Ammon's horn (tissue), 1 donor: ENCODE measurements around the gene ZNF334.

Experiments used
- DNase-seq: peaks from one replicate; pipeline ENCODE4 v3.0.0-alpha.2; 2016; ENCODE audit warnings: low spot score

Gene ZNF334

DNA sequence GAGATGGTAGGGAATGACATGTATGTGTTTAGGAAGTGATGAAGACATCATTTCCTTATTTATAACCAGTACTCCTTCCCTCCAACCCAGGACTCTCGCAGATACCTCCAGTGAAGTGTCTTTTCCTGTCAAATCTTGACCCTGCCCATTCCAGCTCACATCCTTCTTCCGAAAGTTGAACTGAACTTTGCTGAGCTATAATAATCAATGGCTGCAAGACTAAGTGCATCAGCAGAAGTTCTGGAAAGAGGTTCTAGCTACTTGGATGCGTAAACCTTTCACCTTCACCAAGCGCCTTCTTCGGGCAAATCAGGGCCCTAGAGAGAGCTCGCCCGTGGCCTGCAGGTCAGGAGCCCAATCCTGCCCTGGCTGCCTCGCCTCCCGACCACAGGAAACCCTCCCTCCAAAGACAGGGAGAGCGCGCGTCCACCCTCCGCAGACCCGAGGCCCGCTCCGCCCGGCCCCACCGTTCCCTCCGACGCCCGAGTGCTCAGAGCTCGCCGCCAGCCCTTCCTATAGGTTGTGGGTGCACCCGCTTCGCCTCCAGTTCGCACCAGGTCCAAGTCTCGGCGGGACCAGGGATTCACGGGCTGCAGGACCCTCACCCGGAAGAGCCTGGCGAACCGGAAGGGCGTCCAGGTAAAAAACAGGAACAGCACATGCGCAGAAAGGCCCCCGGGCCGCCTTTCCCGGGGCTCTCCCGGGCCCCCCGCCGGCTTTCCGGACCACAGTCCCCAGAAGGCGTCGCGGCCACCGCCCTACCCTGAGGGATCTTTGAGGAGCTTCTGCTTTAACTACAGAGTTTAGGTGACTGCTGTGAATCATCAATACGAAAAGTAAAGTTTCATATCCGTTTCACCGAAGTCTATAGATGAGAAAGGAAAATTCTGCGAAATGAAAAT lies at the start of gene ZNF334:
Gene ZNF334 (minus strand): TSS at position 617 of the 902 bp plus-strand sequence. CDS start 1,457 bp downstream, outside the sequence.
- peak; percentile 72 for DNase-seq

DNA sequence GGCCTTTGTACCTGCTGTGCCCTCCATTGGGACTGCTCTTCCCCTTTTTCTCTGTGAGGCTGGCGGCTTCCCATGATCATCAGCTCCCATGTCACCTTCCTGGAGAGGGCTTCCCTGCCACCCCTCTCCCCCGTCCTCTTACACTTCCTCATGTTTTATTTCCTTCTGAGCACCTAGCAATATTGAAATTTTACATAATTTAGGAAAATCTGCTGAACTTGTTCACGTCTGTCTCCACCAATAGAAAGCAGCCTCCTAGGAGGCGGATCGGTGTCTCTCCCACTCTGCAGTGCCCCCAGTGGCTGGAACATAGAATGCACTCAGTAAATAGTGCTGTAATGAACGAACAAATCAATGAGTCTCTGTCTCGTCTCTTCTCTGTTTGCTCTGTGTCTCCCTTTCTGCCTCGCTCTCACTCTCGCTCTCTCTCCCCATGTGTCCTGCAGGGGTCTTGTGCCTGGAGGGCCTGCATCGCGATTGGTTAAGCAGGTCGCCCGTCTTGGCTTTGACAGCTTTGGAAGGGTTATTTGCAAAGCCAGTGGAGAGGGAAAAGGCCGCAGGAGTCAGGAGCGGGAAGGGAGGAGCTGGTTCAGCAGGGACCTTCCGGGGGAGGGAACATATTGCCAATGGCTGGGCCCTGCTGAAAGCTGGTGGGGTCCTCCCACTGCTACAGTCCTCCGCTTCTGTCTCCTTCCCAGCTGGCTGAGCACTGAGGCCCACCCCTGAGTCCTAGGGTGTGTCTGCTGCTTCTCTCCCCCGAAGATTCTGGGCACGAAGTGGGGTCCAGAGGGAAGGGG lies 49.2 kb upstream of the ZNF334 start:
- peak; percentile 91 for DNase-seq

DNA sequence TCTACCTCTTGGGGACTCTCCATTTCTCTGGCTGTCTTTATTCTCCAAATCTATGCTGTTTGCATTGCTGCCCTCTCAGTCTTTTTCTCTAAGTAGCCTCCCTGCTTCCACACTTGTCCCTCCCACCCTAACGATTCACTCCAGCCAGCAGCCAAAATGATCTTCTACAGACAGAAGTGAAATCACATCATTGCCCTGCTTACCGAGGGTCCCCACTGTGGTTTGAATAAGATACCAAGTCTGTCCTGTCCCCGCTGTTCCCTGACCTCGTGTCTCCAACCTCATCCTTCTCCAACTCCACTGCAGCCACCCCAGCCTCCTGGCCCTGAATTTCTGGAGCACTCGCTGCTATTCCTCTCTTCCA lies 48.6 kb upstream of the ZNF334 start:
- DNase-seq = no peak

GRCh38 chr20:46559685-46560440 lies 46.5 kb upstream of the ZNF334 start:
- peak; percentile 73 for DNase-seq

GRCh38 chr20:46559001-46559400 lies 45.6 kb upstream of the ZNF334 start:
- no peak for DNase-seq

DNA sequence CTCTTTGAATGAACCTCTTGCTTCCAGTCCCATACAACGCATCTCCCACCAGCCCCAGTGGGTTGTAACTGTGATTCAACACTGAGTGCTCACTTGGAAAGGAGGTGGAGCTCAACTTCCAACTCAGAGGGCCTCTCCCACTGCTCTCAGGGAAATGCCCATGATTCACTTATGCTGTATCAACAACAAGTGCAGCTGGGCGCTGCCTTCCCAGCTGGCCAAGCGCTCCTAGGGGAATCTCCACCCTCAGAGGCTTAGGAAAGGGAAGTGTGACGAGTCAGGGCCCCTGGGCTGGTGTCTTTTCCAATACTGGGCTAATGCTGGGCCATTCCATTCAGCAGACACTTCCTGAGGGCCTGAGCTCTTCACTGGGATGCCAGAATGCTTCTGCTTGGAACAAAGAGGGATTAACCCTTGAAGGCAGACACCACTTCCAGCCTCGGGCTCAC lies 45.2 kb upstream of the ZNF334 start:
- peak; percentile 45 for DNase-seq

DNA sequence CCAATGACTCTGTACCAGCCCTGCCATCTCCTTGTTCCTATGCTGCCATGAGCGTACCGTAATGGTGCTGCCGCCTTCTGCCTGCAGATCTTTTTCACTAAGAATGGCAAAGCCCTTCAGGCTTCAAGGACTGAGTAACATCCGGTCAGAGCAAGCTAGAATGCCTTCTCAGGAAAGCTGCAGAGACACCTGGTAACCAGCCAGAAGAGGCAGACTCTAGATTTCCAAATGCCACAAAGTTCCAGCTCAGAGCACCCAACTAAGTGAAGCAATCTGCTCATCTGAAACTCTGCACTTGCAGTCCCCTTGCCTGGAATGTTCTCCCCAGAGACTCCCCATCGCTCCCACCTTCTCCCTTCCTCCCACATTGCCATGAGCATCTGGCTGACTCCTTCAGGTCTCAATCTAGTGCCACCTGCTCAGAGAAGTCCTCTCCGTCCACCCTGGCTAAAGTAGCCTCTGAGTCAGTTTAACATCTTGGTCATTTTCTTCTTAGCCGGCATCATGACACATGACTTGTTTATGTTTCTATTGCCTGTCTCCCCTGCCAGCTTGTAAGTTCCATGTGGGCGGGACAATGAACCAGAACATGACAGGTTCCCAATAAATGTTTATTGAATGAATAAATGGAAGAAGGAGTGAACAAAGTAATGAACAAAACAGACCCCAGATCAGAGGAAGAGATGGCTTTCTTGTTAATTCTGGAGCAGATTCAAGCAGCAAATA lies 44.0 kb upstream of the ZNF334 start:
- DNase-seq = no peak

- DNase-seq = no peak
Observed at GRCh38 chr20:46555370-46555956, 42.1 kb upstream of the ZNF334 start.

GRCh38 chr20:46554828-46555227 lies 41.5 kb upstream of the ZNF334 start:
- no peak for DNase-seq

GRCh38 chr20:46553926-46554325 lies 40.6 kb upstream of the ZNF334 start:
- no peak for DNase-seq

DNA sequence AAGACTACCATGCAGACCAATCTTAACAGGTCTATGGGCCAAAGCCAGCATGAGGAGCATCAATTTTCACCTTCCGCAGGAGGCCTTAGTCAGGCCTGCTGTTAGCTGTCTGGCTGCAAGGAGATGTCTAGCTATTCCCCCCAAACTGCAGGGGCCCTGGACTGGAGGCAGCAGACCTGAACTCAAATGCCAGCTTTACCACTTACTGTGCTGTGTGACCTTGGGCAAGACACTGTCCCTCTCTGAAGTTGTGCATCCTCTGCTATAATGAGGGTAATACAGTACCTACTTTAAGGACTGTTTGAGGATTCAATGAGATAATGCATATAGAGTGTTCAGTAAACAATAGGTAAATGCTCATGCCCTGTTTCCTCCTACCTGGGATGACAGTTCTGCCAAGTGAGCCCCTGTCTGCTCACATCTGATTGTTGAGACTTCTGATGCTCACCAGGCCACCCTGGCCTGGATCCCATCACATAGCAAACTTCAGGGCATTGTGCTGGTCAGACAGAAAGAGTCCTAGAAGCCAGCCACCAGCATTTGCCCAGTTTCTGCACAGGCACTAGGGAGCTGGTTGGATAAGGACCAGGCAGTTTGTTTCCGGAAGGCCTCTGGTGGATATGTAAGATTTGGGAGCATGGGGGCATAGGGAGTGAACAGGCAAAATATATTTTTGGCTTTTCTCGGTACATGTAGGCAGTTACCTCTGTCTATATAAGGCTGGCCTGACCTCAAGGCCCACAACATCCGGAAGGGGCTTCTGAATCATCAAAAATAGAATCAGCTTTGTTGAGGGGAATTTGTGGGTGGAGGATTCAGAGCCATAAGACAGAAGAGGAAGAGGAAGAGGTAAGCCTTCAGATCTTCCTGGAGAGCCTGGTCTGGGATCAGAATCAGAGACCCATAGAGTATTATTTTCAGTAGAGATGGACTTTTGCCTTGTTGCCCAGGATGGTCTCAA lies 39.4 kb upstream of the ZNF334 start:
- no peak for DNase-seq

- no peak for DNase-seq
Observed at GRCh38 chr20:46551522-46552381, 38.4 kb upstream of the ZNF334 start.

DNA sequence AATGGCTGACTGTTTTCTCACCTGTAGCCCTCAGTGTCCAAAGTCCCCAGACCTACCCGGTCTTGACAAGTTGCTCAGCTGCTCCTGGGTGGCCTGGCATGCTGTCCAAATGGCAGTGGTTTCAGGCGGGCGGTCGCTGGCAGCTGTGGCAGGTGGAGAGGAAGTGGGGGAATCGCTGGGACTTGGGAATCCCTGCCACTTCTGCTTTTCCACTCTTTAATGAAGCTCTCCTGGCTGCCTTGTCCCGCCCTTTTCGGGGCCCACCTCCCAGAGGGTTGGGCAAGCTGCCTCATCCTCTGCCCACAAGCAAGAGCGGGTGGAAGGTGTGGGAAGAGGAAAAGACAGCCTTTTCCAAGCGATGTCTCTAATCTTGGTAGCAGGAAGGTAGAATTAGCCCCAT lies 37.1 kb upstream of the ZNF334 start, which contains the start of gene OCSTAMP:
Gene OCSTAMP (minus strand): TSS at position 194 of the 400 bp plus-strand sequence. CDS start 94 bp downstream, at position 100.
- no peak for DNase-seq

DNA sequence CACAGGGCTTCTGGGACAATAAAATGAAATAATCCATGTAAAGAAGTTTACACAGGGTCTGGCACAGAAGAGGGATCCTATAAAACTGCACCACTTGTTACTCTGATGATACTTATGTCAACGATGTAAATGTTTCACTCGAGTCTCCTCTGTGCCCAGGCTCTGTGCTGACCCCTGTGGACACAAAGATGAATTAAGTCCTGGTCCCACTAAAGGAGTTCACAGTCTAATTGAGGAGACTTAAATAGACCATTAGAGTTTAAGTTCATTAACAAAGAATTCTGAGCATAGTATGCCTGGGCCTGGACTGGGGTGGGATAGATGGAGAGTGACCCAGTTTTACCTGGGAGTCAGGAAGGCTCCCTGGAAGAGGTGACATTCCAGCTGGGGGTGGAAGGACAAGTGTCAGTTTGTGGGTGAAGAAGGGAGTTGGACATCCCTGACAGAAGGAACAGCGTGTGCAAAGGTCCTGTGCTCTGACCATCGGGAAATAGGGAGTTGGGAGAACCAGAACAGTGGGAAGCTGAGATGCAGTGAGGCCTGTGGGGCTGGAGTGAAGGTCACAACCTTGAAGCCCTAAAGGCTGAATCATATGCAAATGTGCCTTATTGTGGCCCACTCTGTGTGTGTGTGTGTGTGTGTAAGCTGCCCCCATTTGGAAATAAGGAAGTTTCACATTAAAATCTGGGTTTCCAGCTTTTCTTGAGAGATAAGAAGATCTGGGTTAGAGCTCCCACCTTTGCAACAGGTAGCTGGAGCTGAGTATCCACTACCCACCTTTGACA lies 36.0 kb upstream of the ZNF334 start:
- DNase-seq = no peak

DNA sequence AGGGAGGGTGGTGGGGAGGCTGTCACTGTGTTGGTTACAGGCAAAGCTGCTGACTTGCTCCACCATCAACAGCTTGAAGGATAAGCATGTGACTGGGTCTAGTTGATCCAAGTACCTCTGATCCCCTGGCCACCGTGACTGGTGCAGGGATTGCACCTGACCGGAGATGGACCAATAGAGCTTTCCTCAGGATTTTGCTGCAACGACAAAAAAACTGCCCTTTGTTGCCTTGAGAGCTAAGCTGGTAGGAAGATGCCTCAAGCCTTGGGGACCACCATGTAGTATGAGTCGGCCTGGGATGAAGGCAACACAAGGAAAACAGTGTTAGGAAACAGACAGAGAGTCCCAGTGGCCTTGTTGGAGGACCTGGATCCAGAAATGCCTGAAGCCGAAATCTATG lies 35.3 kb upstream of the ZNF334 start:
- no peak for DNase-seq

DNA sequence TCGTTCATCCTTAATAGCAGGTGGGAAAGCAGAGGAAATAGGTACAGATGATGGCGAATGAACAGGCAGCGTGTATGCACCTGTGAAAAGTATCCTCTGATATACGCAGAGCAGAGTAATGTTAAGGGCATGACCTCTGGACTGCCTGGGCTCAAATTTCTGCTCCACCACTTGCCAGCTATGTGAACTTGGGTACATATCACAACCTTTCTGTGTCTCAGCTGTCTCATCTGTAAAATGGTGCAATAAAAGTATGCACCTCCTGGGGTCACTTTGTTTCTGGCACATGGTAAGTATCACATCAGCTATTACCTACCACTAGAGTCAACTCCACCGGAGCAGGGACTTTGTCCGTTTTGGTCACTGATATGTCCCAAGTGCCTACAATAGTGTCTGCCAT lies 34.6 kb upstream of the ZNF334 start:
- DNase-seq = no peak

DNA sequence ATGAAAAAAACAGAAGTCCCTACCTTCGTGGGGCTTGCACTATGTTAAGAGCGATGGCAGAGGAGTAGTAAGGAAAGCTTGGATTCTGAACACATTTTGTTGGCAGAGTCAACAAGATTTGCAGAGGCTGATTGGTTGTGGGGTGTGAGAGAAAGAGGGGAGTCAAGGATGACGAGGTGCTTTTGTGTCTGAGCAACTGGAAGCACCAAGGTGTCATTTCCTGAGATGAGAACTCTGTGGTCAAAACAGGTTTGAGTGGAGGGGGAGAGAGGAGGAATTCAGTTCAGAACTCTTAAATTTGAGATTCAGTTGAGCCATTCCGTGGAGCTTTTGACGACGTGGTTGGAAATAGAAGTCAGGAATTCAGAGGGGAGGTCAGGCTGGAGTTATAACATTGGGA lies 33.6 kb upstream of the ZNF334 start:
- no peak for DNase-seq

GRCh38 chr20:46546298-46546697 lies 32.9 kb upstream of the ZNF334 start:
- DNase-seq = no peak
